ENCODE results near the gene HBS1L.
A peak's percentile ranks its signal among the peaks of the same experiment; 100 is the strongest.

HBS1L gene

GRCh38 chr6:135054569-135055498 lies at the start of gene HBS1L:
Gene HBS1L (minus strand): TSS chr6:135054822. CDS start chr6:135054691, 131 bp downstream.
- DNase-seq, result peak; percentile 97

DNA sequence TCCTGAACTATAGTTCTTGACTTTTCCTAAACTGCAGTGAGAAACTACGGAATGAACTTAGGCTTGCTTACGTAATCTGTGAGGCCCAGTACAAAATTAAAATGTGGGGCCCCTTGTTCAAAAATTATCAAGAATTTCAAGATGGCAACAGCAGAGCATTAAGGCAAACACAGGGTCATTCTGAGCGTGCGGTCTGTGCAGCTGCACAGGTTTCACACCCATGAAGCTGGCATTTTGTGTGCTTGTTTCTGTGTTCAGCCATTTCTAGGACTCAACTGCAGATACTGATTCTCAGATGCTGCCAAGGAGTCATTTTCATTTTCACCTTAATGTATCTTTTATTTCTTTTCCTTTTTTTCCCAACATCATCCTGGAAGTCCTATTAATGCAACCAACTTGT lies 49.6 kb upstream of the HBS1L start:
- no peak for DNase-seq

DNA sequence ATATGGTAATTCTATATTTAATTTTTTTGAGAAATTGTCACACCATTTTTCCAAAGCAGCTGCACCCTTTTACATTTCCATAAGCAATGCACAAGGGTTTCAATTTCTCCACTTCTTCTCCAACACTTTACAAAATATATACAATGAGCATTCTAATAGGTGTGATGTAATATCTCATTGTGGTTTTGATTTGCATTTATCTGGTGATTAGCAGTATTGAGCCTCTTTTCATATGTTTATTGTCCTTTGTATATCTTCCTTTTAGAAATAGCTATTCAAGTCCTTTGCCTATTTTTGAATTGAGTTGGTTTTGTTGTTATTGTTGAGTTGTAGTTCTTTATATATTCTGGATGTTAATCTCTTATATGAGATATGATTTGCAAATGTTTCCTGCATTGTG lies 47.6 kb upstream of the HBS1L start:
- DNase-seq, result no peak

DNA sequence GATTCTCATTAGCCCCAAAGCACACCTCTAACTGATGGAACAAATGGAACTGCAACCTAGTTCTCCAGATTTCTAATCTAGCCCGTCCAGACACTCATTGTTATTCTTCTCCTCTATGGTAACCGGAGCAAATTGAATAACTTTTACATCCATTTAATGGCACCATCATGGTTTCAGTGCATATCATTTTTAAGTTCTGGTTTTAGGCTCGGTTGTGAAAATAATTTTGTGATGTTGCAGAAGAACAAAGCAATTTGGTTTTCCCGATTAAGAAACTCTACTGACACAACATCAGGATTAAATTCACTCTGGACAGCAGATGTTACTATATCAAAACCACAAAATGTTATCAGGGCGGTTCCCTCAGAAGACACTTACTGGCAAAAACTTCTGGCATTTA lies 42.5 kb upstream of the HBS1L start:
- DNase-seq, result no peak

DNA sequence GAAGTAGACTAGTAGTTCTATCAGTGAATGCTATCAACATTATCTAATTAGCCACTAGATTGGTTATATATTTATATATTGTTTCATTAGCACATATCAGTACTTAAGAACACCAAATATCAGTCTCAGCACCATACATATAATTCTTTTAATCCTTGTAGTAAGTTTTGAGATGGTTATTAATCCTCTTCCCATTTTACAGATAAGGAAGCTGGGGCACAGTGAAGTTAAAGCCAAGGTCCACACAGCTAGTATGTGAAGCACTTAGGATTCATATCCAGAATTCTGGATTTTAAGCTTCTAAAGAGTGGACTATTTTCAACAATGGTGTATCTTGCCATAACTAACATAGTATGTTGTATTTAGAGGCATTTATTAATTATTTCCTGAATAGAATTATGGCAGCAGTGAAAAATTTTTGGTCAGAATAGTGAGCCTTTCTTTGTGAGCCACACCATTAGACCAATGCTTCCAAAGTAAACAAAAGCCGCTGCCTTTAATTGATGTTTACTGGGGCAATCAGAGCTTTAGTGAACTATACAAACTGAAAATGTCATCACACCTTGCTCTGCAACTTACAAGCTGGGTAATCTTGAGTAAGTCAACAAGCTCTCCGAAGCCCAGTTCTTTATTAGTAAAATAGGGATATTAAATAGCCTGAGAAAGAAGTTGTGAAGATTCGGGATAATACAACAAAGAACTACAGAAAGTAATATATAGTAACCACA lies 41.9 kb upstream of the HBS1L start:
- DNase-seq, result no peak

GRCh38 chr6:135095716-135096115 lies 41.1 kb upstream of the HBS1L start:
- no peak for DNase-seq

GRCh38 chr6:135094403-135094821 lies 39.8 kb upstream of the HBS1L start:
- DNase-seq, result peak; percentile 50

DNA sequence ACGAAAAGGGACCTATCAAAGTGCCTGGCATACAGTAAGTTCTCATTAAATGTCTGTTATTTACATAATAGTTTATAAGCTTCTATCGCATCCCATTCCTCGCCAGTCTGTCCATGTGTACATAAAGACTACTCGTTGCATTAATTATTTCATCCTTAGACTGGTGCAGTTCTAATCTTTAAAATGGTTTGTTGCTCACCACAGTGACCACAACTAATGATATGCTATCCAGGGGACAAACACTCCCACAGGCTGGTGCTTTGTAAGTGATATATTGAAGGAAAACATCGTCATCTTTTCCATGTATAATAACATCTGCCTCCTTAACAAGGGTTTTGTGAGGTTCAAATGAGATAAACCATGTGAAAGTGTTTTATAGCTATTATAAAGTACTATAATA lies 39.0 kb upstream of the HBS1L start:
- no peak for DNase-seq

- DNase-seq, result no peak
These were observed 38.1 kb upstream of the HBS1L start for GRCh38 chr6:135092724-135093123.

GRCh38 chr6:135090819-135091218 lies 36.2 kb upstream of the HBS1L start:
- DNase-seq, result no peak

GRCh38 chr6:135089901-135090300 lies 35.3 kb upstream of the HBS1L start:
- DNase-seq, result no peak

- peak; percentile 57 for DNase-seq
These were observed 34.5 kb upstream of the HBS1L start for GRCh38 chr6:135088818-135089809.

DNA sequence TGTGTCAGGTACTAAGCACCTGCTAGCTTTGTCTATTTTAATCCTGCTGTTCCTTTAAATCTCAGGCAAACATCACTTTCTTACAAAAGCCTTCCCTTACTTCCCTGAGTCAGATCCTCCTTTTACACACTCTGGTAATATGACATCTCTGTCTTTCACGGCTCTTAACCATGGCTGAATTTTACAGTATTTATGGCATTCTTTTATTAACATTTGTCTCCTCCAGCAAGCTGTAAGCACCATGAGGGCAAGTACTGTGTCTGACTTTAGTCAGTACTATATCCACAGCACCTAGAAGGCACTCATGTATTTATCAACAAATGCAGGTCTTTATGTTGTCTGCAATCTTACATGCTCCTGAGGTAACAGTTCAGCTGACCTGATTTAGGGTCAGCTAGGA lies 33.7 kb upstream of the HBS1L start:
- DNase-seq, result no peak

- DNase-seq, result peak; percentile 42
These were observed 33.2 kb upstream of the HBS1L start for GRCh38 chr6:135087803-135088202.

DNA sequence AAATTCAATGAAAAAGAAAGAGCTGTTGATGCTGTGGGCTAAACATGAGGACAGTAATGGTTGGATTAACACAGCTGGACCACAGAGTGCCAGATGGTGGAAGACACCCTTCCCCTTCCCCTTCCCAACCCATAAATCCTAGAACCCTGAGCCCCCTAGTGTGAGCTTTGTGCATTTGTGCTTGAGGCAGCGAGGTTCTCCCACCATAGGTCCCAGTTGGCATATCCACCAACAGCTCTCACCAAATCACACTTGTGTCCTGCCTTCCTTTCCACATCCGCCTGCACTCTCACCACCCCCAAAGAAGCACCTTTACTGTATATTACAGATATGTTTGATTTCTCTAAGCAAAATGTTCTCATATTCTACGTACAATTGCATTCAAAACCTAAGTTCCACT lies 32.8 kb upstream of the HBS1L start:
- DNase-seq, result no peak

DNA sequence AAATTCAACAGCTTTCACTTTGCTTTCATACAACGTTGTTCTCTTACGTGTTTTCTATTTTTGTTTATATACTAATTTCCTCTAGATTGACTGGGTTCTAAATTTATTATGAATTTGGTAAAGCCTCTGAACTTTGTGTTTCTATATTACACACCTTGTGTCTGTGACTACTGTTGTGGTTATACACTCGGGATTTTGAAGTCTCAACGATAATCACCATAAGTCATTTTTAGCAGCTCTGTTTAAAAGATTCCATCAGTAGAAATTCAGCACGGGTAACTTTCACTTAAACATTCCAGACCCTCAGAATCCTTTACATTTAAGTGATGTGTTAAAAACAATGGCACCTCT lies 31.8 kb upstream of the HBS1L start:
- no peak for DNase-seq

DNA sequence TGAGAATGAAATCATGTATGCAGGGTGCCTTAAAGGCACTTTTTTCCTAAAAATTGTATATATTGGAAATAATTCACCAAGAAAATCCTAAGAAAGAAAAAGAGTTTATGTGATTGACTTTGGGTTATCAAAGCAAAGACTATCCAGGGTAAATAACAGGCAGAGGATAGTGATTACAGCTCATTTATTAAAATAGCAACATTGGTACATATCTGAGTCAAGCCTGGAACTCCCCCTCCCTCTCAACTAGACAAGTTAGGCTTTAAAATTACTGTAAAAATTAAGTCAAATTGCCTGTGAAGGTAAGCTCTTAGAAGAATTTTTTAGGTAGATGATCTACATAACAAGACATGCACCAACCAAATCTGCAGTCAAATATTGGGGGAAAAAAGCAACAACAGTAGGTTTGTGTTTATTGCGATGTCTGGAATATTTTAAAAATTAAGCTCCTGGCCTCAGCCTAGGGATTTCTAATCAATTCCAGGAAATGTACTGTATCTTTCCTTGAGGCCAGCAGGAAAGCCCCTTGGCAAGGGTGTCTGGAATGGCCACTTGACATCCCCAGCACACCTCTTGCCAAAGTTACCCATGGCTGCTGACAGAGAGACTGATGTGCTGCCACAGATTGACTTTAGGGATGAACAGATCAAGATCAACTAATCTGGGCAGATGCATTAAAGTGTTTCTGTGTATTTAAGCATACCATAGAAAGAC lies 31.2 kb upstream of the HBS1L start:
- no peak for DNase-seq

DNA sequence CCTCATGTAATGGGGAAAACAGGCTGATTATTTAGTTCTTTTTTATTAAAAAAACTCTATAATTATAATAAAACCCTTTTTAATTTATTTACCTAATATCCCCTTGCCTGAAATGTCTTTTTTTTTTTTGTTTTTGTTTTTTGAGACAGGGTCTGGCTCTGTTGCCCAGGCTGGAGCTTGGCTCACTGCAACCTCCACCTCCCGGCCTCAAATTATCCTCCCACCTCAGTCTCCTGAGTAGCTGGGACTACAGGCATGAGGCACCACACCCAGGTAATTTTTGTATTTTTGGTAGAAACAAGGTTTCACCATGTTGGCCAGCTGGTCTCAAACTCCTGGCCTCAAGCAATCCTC lies 30.3 kb upstream of the HBS1L start:
- DNase-seq, result no peak

- DNase-seq, result no peak
These were observed 29.6 kb upstream of the HBS1L start for GRCh38 chr6:135084001-135084915.

DNA sequence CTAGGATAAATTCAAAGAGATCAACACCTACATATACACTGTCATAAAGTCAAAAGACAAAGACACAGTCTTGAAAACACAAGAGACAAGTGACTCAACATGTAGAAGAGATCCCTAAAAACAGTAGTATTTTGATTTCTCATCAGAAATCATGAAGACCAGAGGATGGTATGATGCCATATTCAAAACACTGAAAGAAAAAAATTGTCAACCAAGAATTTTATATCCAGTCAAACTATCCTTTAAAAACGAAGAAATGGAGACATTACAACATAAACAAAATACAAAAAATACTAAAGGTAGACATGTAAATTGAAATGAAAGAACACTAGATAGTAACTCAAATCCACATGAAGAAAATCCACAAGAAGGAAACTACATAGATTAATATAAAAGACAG lies 27.3 kb upstream of the HBS1L start:
- DNase-seq, result no peak

DNA sequence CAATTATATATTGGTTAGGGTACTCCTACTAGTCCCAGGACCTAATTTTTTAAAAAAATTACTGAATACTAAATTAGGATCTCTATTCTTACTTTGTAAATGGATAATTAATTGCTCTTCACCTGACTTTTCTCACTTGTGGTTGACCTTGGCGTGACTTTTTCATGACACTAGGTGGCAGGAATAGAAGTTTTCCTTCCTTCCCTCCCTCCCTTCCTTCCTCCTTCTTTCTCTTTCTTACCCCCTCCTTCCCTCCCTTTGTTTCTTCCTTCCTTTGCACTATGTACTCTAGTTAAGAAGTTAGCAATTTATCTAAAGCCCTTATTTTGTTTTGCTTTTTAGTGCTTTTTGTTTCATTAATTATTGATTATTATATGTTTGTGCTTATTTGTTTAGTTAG lies 20.4 kb upstream of the HBS1L start:
- DNase-seq, result no peak

Data from stimulated activated CD4-positive, alpha-beta T cell treated with anti-CD3 and anti-CD28 coated beads, Interleukin-4, amount 100 ng/mL, for 24 hours (primary cell).